NB4 (cell line): ENCODE data around the gene RGL4.

Source experiments
- MYC ChIP-seq: IDR thresholded peaks from 2 replicates; pipeline ENCODE4 v1.6.1; 2011; ENCODE audit warnings: low read depth, low read length
- TF ChIP-seq, protein P1 (sequence below): IDR thresholded peaks from one replicate; pipeline ENCODE4 v1.5.1; 2012; ENCODE audit warnings: low read depth, low read length

DNA sequence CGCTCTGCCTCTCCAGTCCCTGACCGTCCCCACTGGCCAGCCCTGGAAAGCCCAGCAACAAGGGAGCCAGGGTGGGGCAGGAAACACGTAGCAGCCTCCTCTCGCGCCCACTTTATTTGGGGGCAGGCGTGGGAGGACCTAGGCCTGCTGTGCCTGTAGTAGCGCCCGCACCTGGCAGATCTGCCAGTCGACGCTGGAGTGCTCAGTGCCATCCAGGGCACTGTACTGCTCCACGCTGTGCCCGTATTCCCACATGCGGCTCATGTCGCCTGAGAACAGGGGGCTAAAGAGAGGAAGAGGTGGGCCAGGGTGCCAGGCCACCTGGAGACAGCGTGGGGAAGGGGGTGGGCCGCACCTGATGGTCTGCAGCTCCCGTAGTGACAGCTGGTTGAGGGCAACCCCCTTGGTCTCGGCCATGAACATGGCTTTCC, 41.7 kb upstream of the RGL4 start:
- TF ChIP-seq MYC = no peak
- TF ChIP-seq, protein P1, sequence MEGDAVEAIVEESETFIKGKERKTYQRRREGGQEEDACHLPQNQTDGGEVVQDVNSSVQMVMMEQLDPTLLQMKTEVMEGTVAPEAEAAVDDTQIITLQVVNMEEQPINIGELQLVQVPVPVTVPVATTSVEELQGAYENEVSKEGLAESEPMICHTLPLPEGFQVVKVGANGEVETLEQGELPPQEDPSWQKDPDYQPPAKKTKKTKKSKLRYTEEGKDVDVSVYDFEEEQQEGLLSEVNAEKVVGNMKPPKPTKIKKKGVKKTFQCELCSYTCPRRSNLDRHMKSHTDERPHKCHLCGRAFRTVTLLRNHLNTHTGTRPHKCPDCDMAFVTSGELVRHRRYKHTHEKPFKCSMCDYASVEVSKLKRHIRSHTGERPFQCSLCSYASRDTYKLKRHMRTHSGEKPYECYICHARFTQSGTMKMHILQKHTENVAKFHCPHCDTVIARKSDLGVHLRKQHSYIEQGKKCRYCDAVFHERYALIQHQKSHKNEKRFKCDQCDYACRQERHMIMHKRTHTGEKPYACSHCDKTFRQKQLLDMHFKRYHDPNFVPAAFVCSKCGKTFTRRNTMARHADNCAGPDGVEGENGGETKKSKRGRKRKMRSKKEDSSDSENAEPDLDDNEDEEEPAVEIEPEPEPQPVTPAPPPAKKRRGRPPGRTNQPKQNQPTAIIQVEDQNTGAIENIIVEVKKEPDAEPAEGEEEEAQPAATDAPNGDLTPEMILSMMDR = no peak
